ENCODE results near the gene DENND4C.
"Not testable (repeated sequence)": the region's sequence is repeated elsewhere in the genome, so short reads cannot be mapped to it uniquely, and the experiment has no call there.

The DENND4C gene

DNA sequence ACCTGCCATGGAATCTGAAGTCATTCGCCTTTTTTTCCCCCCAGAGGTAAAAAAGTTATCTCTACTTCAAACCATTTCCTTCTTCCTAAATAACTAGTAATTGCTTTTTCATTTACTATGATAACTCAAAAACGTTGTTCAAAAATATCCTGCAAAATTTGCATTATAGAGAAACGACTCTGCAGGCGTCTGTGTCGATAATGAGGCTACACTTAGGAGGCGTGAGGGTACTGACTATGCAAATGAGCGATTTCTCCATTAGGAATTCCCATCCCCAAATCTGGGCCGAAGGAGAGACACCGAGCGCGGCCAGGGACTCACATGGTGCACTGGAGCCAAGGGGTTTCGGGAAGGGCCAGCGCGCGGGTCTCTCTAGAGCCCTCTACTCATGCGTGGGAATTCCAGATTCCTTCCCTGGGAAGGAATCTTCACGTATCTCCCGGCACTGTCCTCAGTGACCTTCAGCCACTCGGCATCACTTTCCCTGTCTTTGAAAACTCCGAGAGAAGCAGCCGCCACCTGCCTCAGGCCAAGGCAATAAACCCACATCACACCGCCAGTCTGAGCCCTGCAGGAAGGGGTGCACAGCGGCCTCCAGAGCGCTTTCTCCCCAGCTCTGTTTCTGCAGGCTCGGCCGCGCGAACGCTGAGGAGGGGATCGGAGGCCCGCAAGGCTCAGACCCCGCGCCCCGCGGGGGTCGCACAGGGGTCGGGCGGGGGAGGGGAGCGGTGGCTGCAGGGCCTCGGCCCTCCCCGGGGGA, 718 bp upstream of the DENND4C start:
- no peak for DNase-seq

DNA sequence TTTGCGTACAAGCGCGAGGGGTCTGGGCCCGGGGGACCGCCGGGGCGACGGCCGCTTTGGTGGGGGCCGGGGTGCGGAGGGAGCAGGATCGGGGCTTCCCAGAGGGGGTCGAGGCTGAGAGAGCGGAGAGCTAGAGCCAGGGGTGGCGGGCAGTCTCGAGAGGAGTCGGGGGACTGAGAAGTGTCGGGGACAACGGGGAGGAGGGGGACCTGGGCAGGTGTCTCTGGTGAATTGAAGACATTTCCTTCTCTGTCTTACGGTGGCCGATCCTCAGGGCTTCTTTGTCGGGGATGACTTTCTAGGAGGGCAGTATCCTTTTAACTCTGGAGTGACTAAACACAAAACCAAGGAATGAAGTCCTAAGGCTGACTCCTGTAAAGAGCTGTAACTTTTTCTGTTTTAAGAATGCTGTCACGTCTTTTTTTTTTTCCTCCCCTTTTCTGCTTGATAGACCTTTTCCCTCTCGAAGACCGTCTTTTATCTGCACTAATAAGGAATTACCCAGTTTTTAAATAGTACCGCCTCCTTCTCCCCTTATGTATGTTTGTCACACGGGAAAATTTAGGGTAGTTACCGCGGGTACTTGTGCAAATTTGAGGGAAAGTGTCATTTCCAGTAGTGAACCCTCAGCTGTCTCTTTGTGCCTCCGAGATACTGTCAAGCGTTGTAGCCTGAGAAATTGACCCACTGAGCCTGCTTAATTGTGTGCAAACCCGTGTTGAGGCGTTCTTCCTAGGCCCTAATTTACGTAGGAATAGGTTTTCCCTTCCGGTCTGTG, 822 bp downstream of the DENND4C start:
- peak; percentile 1 to 6 for DNase-seq

DNA sequence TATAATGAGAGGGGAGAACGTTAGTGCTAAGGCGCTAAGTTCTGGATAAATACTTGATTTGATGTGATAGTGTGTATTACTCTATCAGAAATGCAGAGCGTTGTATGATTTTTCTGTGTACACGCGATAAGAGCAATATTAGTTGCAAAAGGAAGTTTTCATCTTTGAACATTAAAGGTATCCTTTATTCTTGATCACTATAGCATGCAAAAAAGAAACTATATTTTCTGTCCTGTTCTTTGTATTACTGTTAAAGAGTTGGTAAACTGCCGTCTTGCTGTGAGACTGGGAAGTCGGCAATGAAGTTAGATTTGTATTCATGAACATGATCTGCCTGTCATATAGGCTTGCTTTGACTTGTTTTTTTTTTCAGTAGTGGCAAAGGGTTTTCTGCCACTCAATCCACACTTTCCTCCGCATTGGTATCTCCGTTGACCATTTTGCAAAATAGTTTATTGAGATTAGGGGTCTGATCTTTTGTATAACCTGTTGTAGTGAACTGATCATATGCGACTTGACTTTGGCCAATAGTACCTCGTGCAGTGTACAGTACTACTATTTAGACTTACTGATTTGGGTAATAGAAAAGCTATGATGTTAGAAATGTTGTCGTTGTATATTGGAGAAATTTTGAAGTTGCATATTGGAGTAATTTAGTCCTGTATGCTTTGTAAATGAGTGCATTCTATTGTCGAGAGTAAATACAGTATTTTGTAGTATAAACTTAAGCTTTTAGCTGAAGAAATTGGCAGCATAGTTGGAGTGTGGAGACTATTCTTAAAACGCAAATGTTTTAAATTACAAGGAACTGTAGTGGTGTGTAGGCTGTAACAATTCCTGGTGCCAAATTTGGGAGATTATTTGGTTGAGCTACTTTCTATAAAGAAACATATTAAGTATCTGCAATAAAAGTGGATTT, 1.7 kb downstream of the DENND4C start:
- no peak for DNase-seq

DNA sequence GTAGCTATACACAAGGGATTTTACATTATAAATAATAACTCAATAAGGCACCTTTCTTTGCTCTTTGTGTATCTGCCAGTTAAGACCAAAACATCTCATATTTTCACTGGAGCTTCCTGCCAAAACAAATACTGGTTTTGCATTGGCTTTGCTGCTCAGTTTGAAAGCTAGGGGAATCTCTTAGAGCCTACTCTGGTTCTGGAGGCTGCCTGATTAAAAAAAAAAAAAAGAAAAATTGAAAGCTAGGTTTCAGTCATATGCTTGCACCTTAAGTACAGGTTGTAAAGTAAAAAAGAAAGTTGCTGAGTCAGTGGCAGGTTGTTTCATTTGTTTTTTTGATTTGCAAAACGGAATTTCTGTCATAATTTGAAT, 2.3 kb downstream of the DENND4C start:
- DNase-seq = no peak

DNA sequence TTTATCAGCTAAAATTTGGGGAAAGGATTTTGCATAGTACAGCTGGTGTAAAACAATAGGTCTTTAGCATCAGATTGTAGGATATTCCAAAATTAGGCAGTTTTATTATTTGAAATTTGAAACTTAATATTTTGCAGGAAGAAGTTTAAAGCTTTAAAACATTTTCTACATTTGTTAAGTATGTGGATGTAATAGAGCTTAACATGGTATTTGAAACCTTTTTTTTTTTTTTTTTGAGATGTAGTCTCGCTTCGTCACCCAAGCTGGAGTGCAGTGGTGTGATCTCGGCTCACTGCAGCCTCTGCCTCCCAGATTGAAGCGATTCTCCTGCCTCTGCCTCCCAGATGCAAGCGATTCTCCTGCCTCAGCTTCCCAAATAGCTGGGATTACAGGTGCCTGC, 2.9 kb downstream of the DENND4C start:
- no peak for DNase-seq

DNA sequence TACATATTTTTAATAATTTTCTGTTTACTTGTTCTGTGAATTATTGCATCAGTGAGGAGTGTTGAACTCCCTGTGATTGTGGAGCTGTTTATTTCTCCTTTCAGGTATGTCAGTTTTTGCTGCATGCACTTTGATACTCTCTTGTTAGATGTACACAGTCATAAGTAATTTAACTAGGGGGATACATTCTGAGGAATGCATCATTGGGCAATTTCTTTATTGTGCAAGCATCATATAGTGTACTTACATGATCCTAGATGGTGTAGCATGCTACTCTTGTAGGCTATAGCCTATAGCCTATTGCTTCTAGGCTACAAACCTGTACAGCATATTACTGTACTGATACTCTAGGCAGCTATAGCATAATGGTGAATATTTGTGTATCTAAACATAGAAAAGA, 9.5 kb downstream of the DENND4C start:
- DNase-seq = no peak

DNA sequence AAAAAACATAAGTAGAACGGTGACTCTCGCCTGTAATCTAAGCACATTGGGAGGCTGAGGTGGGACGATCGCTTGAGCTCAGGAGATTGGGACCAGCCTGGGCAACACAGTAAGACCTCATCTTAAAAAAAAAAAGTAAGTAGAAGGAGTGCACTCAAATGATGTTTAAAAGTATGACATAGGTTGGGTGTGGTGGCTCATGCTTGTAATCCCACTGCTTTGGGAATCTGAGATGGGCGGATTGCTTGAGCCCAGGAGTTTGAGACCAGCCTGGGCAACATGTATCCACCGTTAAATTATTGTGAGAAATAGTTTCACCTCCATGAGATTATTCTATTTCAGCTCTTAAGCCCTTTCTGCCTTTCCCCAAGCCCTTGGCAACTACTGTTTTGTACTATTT, 11.2 kb downstream of the DENND4C start:
- DNase-seq = no peak

DNA sequence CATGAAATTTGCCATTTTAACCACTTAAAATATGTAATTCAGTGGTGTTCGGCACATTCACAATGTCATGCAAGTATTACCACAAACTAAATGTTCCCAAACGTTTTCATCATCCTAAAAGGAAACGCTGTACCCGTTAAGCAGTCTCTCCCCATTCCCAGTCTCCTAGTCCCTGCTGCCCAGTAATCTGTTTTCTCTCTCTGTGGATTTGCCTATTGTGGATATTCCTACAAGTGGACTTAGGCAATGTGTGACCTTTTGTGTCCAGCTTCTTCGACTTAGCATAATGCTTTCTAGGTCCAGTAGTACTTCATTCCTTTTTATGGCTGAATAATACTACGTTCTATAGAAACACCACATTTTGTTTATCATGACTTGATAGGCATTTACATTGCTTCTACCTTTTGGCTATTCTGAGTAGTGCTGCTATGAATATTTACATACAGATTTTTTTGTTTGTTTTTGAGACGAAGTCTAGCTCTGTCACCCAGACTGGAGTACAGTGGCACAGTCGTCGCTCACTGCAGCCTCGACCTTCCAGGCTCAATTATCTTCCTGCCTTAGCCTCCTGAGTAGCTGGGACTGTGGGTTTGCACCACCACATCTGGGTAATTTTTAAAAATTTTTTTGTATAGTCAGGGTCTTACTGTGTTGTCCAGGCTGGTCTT, 13.0 kb downstream of the DENND4C start:
- DNase-seq = no peak

DNA sequence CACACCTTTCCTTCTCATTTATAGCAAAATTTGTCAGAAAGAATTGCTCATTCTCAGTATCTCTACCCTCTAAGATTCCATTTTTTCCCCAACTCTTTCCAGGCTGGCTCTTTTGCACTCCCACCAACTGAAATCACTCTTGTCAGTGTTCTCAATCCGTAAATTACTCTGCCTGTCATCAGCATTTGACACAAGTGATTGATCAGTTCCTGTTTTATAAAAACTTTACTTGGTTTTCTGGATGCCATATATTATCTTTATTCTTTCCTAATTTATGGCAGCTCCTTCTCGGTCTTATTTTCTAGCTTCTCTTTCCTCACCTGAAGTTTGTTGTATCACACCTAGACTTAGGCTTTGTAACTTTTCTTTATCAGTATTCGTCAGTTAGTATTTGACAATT, 16.4 kb downstream of the DENND4C start:
- no peak for DNase-seq

DNA sequence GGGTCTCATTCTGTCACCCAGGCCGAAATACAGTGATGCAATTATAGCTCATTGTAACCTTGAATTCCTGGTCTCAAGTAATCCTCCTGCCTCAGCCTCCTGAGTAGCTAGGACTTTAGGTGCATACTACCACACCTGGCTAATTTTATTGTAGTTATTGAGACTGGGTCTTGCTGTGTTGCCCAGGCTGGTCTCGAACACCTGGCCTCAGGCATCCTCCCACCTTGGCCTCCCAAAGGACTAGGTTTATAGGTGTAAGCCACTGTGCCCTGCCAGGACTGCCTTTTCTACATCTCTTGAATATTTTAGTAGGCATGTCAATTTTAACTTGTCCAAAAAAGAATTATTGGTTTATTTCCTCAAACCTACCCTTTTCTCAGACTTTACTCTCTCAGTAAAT, 16.9 kb downstream of the DENND4C start:
- DNase-seq = no peak

DNA sequence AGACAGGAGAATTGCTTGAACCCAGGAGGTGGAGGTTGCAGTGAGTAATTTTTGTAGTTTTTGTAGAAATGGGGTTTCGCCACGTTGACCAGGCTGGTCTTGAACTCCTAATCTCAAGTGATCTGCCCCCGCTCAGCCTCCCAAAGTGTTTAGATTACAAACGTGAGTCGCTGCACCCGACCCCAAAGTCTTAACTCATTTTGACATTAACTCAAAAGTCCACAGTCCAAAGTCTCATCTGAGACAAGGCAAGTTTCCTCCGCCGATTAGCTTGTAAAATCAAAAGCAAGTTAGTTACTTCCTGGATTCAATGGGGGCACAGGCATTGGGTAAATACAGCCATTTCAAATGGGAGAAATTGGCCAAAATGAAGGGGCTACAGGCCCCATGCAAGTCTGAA, 19.9 kb downstream of the DENND4C start:
- DNase-seq = not testable (repeated sequence)

DNA sequence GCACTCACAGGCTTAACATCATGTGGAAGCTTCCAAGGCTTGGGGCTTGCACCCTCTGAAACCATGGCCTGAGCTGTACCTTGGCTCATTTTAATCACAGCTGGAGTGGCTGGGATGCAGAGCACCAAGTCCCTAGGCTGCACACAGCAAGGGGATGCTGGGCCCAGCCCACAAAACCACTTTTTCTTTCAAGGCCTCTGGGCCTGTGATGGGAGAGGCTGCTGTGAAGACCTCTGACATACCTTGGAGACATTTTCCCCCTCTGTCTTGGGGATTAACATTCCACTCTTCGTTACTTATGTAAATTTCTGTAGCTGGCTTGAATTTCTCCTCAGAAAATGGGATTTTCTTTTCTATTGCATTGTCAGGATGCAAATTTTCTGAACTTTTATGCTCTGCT, 20.7 kb downstream of the DENND4C start:
- DNase-seq = not testable (repeated sequence)

DNA sequence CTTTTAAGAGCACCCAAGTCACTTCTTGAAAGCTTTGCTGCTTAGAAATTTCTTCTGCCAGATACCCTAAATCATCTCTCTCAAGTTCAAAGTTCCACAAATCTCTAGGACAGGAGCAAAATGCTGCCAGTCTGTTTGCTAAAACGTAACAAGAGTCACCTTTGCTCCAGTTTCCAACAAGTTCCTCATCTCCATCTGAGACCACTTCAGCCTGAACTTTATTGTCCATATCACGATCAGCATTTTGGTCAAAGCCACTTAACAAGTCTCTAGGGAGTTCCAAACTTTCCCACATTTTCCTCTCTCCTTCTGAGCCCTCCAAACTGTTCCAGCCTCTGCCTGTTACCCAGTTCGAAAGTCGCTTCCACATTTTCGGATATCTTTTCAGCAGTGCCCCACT, 21.1 kb downstream of the DENND4C start:
- not testable (repeated sequence) for DNase-seq

DNA sequence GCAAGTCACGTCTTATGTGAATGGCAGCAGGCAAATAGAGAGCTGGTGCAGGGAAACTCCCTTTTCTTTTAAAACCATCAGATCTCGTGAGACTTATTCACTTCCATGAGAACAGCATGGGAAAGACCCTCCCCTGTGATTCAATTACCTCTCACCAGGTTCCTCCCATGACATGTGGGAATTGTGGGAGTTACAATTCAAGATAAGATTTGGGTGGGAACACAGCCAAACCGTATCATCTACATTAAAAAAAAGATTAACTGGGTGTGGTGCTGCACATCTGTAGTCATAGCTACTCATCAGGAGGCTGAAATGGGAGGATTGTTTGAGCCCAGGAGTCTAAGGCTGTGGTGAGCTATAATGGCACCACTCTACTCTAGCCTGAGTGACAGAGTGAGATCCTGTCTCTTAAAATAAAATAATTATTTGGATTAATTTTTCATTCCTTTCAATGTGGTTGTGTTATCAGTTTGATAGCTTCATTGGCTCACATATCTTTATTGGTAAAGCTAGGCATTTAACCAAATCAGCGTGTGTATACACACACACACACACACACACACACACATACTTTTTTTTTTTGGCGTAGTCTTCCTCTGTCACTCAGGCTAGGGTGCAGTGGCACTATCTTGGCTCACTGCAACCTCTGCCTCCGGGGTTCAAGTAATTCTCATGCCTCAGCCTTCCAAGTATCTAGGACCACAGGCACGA, 21.8 kb downstream of the DENND4C start:
- no peak for DNase-seq

DNA sequence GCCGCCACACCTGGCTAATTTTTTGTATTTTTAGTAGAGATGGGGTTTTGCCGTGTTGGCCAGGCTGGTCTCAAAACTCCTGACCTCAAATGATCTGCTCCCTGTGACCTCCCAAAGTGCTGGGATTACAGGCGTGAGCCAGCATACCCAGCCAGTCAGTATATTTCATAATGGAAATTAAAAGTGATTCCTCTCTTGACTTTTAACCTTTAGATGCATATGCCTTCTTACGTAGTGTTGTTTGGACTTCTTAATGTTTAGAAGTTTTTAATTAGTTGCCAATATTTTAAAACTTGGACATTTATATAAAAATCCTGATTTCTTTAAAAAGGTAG, 22.4 kb downstream of the DENND4C start:
- DNase-seq = no peak

DNA sequence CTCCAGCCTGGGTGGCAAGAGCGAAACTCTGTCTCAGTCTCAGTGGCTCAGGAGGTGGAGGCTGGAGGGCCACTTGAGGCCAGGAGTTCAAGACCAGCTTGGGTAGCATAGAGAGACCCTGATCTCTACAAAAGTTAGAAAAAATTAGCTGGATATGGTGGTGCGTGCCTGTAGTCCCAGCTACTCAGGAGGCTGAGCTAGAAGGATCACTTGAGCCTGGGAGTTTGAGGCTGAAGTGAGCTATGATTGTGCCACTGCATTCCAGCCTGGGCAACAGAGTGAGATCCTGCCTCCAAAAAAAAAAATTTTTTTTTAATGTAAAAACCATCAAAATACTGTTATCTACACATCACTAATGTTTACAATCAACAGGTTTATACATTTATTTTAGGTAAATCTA, 24.6 kb downstream of the DENND4C start:
- DNase-seq = no peak

DNA sequence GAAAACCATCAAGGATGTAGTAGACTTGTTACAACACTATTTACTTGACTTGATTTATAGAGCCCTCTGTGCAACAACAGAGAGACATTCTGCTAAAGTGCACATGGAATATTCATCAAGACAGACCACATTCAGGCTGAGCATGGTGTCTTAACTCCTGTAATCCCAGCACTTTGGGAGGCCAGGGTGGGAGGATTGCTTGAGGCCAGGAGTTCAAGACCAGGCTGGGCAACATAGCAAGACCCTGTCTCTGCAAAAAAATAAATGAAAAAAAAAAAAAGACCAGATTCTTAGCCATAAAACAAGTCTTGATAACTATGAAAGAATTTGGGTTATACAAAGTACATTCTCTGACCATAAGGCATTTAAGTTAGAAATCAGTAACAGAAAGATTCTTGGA, 25.3 kb downstream of the DENND4C start:
- no peak for DNase-seq

DNA sequence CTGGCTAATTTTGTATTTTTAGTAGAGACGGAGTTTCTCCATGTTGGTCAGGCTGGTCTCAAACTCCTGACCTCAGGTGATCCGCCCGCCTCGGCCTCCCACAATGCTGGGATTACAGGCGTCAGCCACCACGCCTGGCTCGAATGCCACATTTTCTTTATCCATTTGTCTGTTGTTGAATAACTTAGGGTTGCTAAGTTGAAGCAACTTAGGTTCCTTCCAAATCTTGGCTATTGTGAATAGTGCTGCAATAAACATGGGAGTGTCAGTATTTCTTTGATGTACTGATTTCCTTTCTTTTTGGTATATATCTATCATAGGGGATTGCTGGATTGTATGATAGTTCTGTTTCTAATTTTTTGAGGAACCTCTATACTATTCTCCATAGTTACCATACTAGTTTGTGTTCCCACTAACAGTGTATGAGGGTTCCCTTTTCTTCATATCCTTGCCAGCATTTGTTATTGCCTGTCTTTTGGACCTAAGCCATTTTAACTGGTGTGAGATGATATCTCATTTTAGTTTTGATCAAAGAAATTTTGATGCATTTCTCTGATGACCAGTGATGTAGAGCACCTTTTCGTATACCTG, 29.3 kb downstream of the DENND4C start:
- DNase-seq = not testable (repeated sequence)

DNA sequence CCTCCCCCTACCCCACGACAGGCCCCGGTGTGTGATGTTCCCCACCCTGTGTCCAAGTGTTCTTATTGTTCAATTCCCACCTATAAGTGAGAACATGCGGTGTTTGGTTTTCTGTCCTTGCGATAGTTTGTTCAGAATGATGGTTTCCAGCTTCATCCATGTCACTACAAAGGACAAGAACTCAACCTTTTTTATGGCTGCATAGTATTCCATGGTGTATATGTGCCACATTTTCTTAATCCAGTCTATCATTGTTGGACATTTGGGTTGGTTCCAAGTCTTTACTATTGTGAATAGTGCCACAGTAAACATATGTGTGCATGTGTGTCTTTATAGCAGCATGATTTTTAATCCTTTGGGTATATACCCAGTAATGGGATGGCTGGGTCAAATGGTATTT, 35.1 kb downstream of the DENND4C start:
- DNase-seq = not testable (repeated sequence)

DNA sequence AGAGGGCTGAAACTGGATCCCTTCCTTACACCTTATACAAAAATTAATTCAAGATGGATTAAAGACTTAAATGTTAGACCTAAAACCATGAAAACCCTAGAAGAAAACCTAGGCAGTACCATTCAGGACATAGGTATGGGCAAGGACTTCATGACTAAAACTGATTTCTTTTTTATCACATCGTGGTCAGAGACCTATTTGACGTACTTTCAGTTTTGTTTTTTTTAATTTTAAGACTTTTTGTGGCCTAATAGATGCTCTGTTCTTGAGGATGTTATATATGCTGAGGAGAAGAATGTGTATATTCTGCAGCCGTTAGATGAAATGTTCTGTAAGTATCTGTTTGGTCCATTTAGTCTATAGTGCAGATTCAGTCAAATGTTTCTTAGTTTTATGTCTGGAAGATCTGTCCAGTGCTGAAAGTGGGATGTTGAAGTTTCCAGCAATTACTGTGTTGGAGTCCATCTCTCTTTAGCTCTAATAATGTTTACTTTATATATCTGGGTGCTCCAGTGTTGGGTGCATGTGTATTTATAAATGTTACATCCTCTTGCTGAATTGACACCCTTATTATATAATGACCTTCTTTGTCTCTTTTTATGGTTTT, 36.4 kb downstream of the DENND4C start:
- not testable (repeated sequence) for DNase-seq

DNA sequence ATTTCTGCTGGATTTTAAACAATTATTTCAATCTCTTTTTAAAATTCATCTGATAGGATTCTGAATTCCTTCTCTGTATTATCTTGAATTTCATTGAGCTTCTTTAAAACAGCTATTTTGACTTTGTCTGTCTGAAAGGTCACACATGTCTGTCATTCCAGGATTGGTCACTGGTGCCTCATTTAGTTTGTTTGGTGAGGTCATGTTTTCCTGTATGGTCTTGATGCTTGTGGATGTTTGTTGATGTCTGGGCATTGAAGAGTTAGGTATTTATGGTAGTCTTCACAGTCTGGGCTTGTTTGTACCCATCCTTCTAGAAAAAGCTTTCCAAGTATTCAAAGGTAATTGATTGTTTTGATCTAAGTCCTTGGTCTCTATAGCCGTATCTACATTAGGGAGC, 39.1 kb downstream of the DENND4C start:
- no peak for DNase-seq

Data from activated CD4-positive, alpha-beta T cell treated with anti-CD3 and anti-CD28 coated beads, Interleukin-2, amount 50 U/mL, for 4 hours (primary cell).